ENCODE results near the gene DUSP12.
"Not testable (repeated sequence)": the region's sequence is repeated elsewhere in the genome, so short reads cannot be mapped to it uniquely, and the experiment has no call there.

DUSP12 gene

DNA sequence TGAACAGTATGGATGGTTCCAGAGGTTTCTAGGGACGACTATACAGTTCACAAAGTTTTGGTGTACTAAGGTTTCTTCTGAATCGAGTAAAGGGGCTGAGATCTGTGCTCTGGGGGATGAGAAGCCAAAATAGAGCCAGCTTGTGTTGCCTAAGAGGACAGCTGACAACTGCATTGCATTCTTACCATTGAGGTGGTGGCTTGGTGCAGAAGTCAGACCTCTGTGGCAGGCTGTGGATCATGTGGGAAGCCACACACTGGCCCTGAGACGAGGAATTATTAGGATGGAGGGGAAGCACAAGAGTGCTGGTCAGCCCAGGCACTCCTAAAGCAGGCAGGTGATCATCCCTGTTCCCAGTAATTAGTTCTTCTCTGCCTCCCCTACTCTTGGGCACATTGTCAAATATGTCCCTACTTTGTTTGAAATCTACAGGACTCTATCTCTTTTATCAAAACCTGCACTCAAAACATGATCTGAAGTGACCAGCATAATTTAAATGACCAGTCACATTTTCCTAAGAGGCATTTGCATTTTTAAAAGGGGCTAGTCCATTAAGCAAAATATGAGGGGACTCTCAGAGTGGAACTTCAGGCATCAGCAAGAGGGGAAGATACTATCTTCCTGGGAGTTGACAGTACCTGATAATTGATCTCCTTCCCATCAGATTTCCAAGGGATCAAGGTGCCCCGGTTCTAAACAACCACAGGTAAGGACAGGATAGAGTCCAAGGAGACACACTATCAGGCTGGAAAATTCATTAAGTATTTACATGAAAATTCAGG is 28.4 kb upstream of the DUSP12 start, which contains the start of gene FCRLB:
Gene FCRLB (plus strand): TSS at position 589 of the 782 bp plus-strand sequence. CDS start 1,129 bp downstream, outside the sequence.
- Histone ChIP-seq H3K4me1 (ENCODE audit: control insufficient read depth, insufficient read depth, low read length) (peaks cover 25% of the 10 kb centered on the region), H3K4me3 (ENCODE audit: low read length) (peak within 1 kb of the TSS; percentile 7), H3K27me3 (ENCODE audit: control insufficient read depth, insufficient read depth, low read length) (peaks cover 5% of the 10 kb centered on the region), H3K4me2 (ENCODE audit: low read length) (peak within 1 kb of the TSS; percentile 32), H3K9me3 (replicated peaks; ENCODE audit: low read length) (no peaks in the 10 kb centered on the region), H3K9ac (ENCODE audit: low read depth, low read length) (peak within 1 kb of the TSS; percentile 14), H3K36me3 (ENCODE audit: insufficient read depth, low read length) (no peaks in the 10 kb centered on the region)

DNA sequence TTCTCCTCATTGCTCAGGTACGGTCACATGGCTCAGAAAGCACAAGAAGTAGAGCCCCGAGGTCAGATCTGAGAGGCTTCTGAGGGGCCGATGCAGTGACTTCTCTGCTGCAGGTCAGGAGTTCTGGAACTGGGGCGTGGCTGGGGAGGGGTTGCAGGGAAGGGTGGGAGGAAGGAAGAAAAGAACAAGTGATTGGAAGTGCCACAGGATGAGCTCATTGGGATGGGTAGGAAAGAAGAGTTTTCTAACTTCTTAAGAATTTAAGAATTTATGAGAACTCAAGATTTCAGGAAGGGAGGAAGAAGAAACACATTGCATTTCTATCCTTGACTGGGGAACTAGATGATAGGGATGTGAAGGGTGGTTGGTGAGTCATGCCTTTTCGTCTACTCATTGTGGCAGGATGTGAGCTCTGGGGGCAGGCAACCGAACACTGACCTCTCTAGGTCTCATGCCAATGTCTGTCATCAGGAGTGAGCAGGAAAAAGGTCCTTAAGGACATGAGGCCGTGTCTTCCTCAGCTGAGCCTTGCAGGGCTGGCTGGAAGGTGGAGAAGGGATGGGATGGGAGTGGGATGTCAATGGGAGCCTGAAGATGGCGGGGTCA is 27.7 kb upstream of the DUSP12 start:
- H3K36me3 ChIP-seq (ENCODE audit: insufficient read depth, low read length), result no peaks in the 10 kb centered on the region
- H3K4me1 ChIP-seq (ENCODE audit: control insufficient read depth, insufficient read depth, low read length), result peaks cover 25% of the 10 kb centered on the region

DNA sequence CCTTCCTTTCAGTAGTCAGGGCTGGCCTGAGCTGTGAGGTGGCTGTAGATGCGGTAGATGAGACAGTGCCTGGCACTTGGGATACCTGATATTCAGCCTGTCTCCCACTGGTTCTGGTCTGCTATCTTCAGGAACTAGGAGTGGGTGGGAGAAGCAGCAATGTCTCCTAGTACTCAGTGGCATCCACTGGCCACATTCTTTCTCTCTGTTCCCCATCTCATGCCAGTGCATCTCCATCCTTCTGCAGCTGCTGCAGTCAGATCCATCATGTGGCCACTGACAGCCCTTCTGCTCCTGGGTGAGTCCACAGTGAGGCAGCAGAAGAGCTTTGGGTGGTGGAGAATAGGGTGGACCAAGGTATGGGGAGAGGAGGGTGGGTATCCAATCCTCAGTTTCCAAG is 27.2 kb upstream of the DUSP12 start:
- H3K27me3 ChIP-seq (ENCODE audit: control insufficient read depth, insufficient read depth, low read length), result no peaks in the 10 kb centered on the region
- H3K4me3 ChIP-seq (ENCODE audit: low read length), result no peak overlapping the region
- H3K9ac ChIP-seq (ENCODE audit: low read depth, low read length), result no peak overlapping the region
- H3K4me2 ChIP-seq (ENCODE audit: low read length), result peak overlapping the region; percentile 26
- peaks cover 29% of the 10 kb centered on the region for H3K4me1 ChIP-seq (ENCODE audit: control insufficient read depth, insufficient read depth, low read length)
- H3K36me3 ChIP-seq (ENCODE audit: insufficient read depth, low read length), result no peaks in the 10 kb centered on the region
- H3K9me3 ChIP-seq (replicated peaks; ENCODE audit: low read length), result no peaks in the 10 kb centered on the region

More for the DNA sequence above, 27.7 kb upstream of the DUSP12 start:
- H3K27me3 ChIP-seq (ENCODE audit: control insufficient read depth, insufficient read depth, low read length), result no peaks in the 10 kb centered on the region
- peak overlapping the region; percentile 7 for H3K4me3 ChIP-seq (ENCODE audit: low read length)
- H3K9ac ChIP-seq (ENCODE audit: low read depth, low read length), result peak overlapping the region; percentile 14
- peak overlapping the region; percentile 32 for H3K4me2 ChIP-seq (ENCODE audit: low read length)
- no peaks in the 10 kb centered on the region for H3K9me3 ChIP-seq (replicated peaks; ENCODE audit: low read length)

- no peaks in the 10 kb centered on the region for H3K36me3 ChIP-seq (ENCODE audit: insufficient read depth, low read length)
- H3K4me2 ChIP-seq (ENCODE audit: low read length), result no peak overlapping the region
- H3K27me3 ChIP-seq (ENCODE audit: control insufficient read depth, insufficient read depth, low read length), result no peaks in the 10 kb centered on the region
- no peak overlapping the region for H3K9ac ChIP-seq (ENCODE audit: low read depth, low read length)
- no peak overlapping the region for H3K4me3 ChIP-seq (ENCODE audit: low read length)
- H3K9me3 ChIP-seq (replicated peaks; ENCODE audit: low read length), result no peaks in the 10 kb centered on the region
- peaks cover 34% of the 10 kb centered on the region for H3K4me1 ChIP-seq (ENCODE audit: control insufficient read depth, insufficient read depth, low read length)
Measured at GRCh38 chr1:161723459-161724141, 26.0 kb upstream of the DUSP12 start.

DNA sequence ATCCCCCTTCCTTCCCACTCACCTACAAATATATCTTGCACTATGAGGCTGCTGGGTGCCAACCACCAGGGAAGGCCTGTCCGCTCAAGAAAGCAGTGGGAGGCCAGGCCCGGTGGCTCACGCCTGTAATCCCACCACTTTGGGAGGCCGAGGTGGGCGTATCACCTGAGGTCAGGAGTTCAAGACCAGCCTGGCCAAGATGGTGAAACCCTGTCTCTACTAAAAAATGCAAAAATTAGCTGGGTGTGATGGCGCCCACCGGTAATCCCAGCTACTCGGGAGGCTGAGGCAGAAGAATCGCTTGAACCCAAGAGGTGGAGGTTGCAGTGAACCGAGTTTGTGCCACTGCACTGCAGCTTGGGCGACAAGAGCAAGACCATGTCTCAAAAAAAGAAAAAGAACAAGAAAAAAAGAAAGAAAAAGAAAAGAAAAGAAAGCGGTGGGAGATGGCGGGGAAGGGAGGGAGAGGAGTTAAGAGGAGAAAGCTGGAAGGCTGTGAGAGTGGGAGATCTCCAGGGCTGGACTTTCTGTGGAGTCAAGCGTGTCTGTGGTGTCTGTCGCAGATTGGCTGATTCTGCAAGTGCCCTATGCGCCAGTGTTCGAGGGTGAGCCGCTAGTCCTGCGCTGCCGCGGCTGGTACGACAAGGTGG is 24.2 kb upstream of the DUSP12 start:
- not testable (repeated sequence) for H3K9me3 ChIP-seq (replicated peaks; ENCODE audit: low read length); H3K27me3 ChIP-seq (ENCODE audit: control insufficient read depth, insufficient read depth, low read length); H3K36me3 ChIP-seq (ENCODE audit: insufficient read depth, low read length)
- peak overlapping the region; percentile 84 for H3K9ac ChIP-seq (ENCODE audit: low read depth, low read length)
- peaks cover 44% of the 10 kb centered on the region for H3K4me1 ChIP-seq (ENCODE audit: control insufficient read depth, insufficient read depth, low read length)
- peak overlapping the region; percentile 88 for H3K4me3 ChIP-seq (ENCODE audit: low read length)
- H3K4me2 ChIP-seq (ENCODE audit: low read length), result peak overlapping the region; percentile 90

DNA sequence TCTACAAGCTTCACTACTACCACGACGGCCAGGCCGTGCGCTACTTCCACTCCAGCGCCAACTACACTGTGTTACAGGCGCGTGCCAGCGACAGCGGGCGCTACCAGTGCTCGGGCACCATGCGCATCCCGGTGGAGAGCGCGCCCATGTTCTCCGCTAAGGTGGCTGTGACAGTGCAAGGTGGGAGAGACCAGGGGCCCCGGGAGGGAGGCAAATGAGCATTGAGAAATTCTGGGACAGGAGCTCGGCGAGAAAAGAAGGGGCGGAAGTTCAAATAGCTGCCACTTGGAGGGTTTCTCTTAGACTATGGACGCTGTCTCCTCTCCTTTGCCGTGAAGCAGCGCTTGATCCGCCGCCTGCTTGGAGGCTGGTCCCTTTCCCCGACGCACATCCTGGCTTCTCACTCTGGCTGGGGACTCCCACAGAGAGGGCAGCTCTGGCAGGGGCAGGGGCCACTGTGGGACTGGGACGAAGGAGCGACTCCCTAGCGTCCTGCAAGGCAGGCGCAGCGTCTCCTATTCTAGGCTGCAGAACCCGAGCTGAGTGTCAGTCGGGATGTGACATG is 23.6 kb upstream of the DUSP12 start:
- H3K4me2 ChIP-seq (ENCODE audit: low read length), result peak overlapping the region; percentile 90
- peak overlapping the region; percentile 88 for H3K4me3 ChIP-seq (ENCODE audit: low read length)
- H3K9me3 ChIP-seq (replicated peaks; ENCODE audit: low read length), result no peaks in the 10 kb centered on the region
- H3K4me1 ChIP-seq (ENCODE audit: control insufficient read depth, insufficient read depth, low read length), result peaks cover 48% of the 10 kb centered on the region
- H3K27me3 ChIP-seq (ENCODE audit: control insufficient read depth, insufficient read depth, low read length), result no peaks in the 10 kb centered on the region
- H3K36me3 ChIP-seq (ENCODE audit: insufficient read depth, low read length), result no peaks in the 10 kb centered on the region
- H3K9ac ChIP-seq (ENCODE audit: low read depth, low read length), result peak overlapping the region; percentile 84

GRCh38 chr1:161726473-161727255 is 22.9 kb upstream of the DUSP12 start:
- no peaks in the 10 kb centered on the region for H3K36me3 ChIP-seq (ENCODE audit: insufficient read depth, low read length)
- H3K4me2 ChIP-seq (ENCODE audit: low read length), result peak overlapping the region; percentile 90
- peaks cover 42% of the 10 kb centered on the region for H3K4me1 ChIP-seq (ENCODE audit: control insufficient read depth, insufficient read depth, low read length)
- peak overlapping the region; percentile 92 for H3K9ac ChIP-seq (ENCODE audit: low read depth, low read length)
- H3K9me3 ChIP-seq (replicated peaks; ENCODE audit: low read length), result no peaks in the 10 kb centered on the region
- H3K4me3 ChIP-seq (ENCODE audit: low read length), result peak overlapping the region; percentile 88
- no peaks in the 10 kb centered on the region for H3K27me3 ChIP-seq (ENCODE audit: control insufficient read depth, insufficient read depth, low read length)

- Histone ChIP-seq H3K4me3 (ENCODE audit: low read length) (peak overlapping the region; percentile 88), H3K27me3 (ENCODE audit: control insufficient read depth, insufficient read depth, low read length) (no peaks in the 10 kb centered on the region), H3K4me2 (ENCODE audit: low read length) (peak overlapping the region; percentile 90), H3K9ac (ENCODE audit: low read depth, low read length) (peak overlapping the region; percentile 92), H3K36me3 (ENCODE audit: insufficient read depth, low read length) (no peaks in the 10 kb centered on the region), H3K9me3 (replicated peaks; ENCODE audit: low read length) (no peaks in the 10 kb centered on the region), H3K4me1 (ENCODE audit: control insufficient read depth, insufficient read depth, low read length) (peaks cover 34% of the 10 kb centered on the region)
Measured at GRCh38 chr1:161727256-161727924, 22.2 kb upstream of the DUSP12 start.

DNA sequence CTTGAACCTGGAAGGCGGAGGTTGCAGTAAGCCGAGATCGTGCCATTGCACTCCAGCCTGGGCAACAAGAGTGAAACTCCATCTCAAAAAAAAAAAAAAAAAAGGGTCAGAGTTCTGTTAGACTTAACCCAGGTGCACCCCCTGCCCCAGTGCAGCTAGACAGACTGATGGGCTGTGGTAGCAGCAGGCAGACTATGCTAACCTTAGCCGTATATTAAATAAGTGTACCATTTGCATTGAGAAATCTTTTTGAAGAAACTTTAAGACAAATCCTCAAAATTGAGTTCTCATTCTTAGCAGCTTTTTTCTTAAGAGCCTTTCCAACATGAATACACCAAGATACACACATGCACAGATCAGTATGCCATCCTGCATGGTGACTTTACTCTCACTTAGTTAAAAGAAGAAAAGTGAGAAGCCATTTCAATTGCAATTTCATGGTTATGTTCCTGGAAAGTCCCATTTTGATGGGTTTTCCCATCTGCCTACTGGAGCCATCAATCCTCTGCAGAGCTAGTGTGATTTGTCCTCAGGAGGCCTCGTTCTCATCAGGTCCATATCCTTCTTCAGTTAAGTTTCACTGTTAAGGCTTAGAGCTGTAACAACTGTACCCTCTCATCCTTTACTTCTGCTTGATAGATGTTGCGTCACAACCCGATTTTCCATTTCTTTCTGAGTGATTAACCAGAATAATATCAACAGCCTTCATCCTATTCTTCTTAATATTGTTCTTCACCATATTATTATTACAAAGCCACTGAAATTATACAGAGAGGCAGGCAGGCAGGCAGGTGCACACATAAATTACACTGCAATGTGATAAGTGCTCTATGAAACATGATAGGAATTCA is 21.0 kb upstream of the DUSP12 start:
- Histone ChIP-seq H3K4me2 (ENCODE audit: low read length) (no peak overlapping the region), H3K4me1 (ENCODE audit: control insufficient read depth, insufficient read depth, low read length) (peaks cover 38% of the 10 kb centered on the region), H3K9ac (ENCODE audit: low read depth, low read length) (no peak overlapping the region), H3K27me3 (ENCODE audit: control insufficient read depth, insufficient read depth, low read length) (no peaks in the 10 kb centered on the region), H3K4me3 (ENCODE audit: low read length) (no peak overlapping the region), H3K36me3 (ENCODE audit: insufficient read depth, low read length) (no peaks in the 10 kb centered on the region), H3K9me3 (replicated peaks; ENCODE audit: low read length) (no peaks in the 10 kb centered on the region)
